NCI-H1092 treated with DMSO at 0.1 percent for 48 hours (cell line): ENCODE results near the gene VPS16.
A peak's percentile ranks its signal among the peaks of the same experiment; 100 is the strongest.

ENCODE experiments used
- DNase-seq: peaks from one replicate; lab custom pipeline; 2025; lab: John Stamatoyannopoulos, UW

VPS16 gene

GRCh38 chr20:2900845-2901592 is 60.5 kb downstream of the VPS16 start:
- no peak for DNase-seq

- DNase-seq = no peak
These were observed 61.7 kb downstream of the VPS16 start for GRCh38 chr20:2902291-2902690.

DNA sequence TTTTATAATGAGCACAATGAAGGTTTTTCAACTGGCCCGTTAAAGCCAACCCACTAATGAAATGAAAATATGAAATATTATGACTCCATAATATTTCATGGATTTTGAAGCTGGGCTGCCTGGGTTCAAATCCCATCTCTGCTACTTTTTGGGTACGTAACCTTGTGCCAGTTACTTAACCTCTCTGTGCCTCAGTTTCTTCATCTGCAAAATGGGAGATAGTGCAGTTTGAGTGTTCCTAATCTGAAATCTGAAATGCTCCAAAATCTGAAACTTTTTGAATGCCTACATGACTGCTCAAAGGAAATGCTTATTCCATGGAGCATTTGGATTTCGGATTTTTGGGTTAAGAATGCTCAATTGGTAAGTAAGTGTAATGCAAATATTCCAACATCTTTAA is 62.3 kb downstream of the VPS16 start:
- DNase-seq = no peak

DNA sequence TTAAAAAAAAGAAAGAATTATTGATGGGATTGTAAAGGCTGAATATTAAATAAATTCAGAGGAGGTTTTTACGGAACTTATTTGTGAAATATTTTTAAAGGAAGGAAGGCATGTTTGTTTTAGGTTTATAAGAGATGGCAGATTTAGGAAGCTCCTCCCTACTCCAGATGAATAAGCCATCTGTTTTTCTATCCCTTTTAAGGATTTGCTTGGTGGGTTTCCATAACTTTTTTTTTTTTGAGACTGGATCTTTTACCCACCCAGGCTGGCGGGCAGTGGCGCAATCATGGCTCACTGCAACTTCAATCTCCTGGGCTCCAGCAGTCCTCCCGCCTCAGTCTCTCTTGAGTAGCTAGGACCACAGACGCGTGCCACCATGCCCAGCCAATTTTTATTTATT is 63.1 kb downstream of the VPS16 start:
- no peak for DNase-seq

GRCh38 chr20:2907519-2907918 is 67.0 kb downstream of the VPS16 start:
- DNase-seq = no peak

DNA sequence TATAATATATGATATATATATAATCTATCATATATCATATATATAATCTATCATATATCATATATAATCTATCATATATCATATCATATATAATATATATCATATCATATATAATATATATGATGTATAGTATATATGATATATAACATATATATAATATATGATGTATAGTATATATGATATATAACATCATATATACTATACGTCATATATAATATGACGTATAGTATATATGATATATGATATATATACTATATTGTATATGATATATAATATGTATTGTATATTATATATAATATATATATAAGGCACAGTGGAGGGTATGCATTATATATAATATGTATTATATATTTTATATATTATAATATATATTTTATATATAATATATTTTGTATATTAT is 69.4 kb downstream of the VPS16 start:
- no peak for DNase-seq

GRCh38 chr20:2911200-2911599 is 70.7 kb downstream of the VPS16 start:
- DNase-seq = no peak

GRCh38 chr20:2914160-2914559 is 73.6 kb downstream of the VPS16 start:
- DNase-seq = peak; percentile 3
